ENCODE data around the gene RALGAPA2.

Gene RALGAPA2

GRCh38 chr20:20630551-20630950, 81.9 kb downstream of the RALGAPA2 start:
- H3K27ac ChIP-seq (ENCODE audit: low read depth, low read length) = no peak overlapping the region
- no peak overlapping the region for H3K9ac ChIP-seq (ENCODE audit: low read length)
- H3K4me1 ChIP-seq (ENCODE audit: control insufficient read depth, insufficient read depth, low read length) = no peaks in the 10 kb centered on the region
- peaks cover 33% of the 10 kb centered on the region for H3K36me3 ChIP-seq (ENCODE audit: control insufficient read depth, insufficient read depth, low read length)
- H3K4me3 ChIP-seq (ENCODE audit: low read depth, low read length) = no peak overlapping the region
- H3K9me3 ChIP-seq (ENCODE audit: control insufficient read depth, insufficient read depth, low read depth, low read length) = no peaks in the 10 kb centered on the region
- no peaks in the 10 kb centered on the region for H3K27me3 ChIP-seq (ENCODE audit: control insufficient read depth, insufficient read depth, low read length)

GRCh38 chr20:20629556-20630188, 82.8 kb downstream of the RALGAPA2 start:
- no peaks in the 10 kb centered on the region for H3K27me3 ChIP-seq (ENCODE audit: control insufficient read depth, insufficient read depth, low read length)
- no peak overlapping the region for H3K4me3 ChIP-seq (ENCODE audit: low read depth, low read length)
- peaks cover 25% of the 10 kb centered on the region for H3K36me3 ChIP-seq (ENCODE audit: control insufficient read depth, insufficient read depth, low read length)
- H3K9me3 ChIP-seq (ENCODE audit: control insufficient read depth, insufficient read depth, low read depth, low read length) = no peaks in the 10 kb centered on the region
- no peak overlapping the region for H3K9ac ChIP-seq (ENCODE audit: low read length)
- H3K4me1 ChIP-seq (ENCODE audit: control insufficient read depth, insufficient read depth, low read length) = no peaks in the 10 kb centered on the region
- H3K27ac ChIP-seq (ENCODE audit: low read depth, low read length) = no peak overlapping the region

- no peaks in the 10 kb centered on the region for H3K9me3 ChIP-seq (ENCODE audit: control insufficient read depth, insufficient read depth, low read depth, low read length)
- no peak overlapping the region for H3K9ac ChIP-seq (ENCODE audit: low read length)
- peaks cover 21% of the 10 kb centered on the region for H3K36me3 ChIP-seq (ENCODE audit: control insufficient read depth, insufficient read depth, low read length)
- no peaks in the 10 kb centered on the region for H3K4me1 ChIP-seq (ENCODE audit: control insufficient read depth, insufficient read depth, low read length)
- no peaks in the 10 kb centered on the region for H3K27me3 ChIP-seq (ENCODE audit: control insufficient read depth, insufficient read depth, low read length)
- no peak overlapping the region for H3K4me3 ChIP-seq (ENCODE audit: low read depth, low read length)
- no peak overlapping the region for H3K27ac ChIP-seq (ENCODE audit: low read depth, low read length)
Observed at GRCh38 chr20:20628314-20628713, 84.1 kb downstream of the RALGAPA2 start.

GRCh38 chr20:20627471-20627870, 85.0 kb downstream of the RALGAPA2 start:
- Histone ChIP-seq H3K9ac (ENCODE audit: low read length) (no peak overlapping the region), H3K9me3 (ENCODE audit: control insufficient read depth, insufficient read depth, low read depth, low read length) (no peaks in the 10 kb centered on the region), H3K27ac (ENCODE audit: low read depth, low read length) (no peak overlapping the region), H3K4me3 (ENCODE audit: low read depth, low read length) (no peak overlapping the region), H3K36me3 (ENCODE audit: control insufficient read depth, insufficient read depth, low read length) (peaks cover 21% of the 10 kb centered on the region), H3K27me3 (ENCODE audit: control insufficient read depth, insufficient read depth, low read length) (no peaks in the 10 kb centered on the region), H3K4me1 (ENCODE audit: control insufficient read depth, insufficient read depth, low read length) (no peaks in the 10 kb centered on the region)

- Histone ChIP-seq H3K27ac (ENCODE audit: low read depth, low read length) (no peak overlapping the region), H3K36me3 (ENCODE audit: control insufficient read depth, insufficient read depth, low read length) (peaks cover 21% of the 10 kb centered on the region), H3K4me1 (ENCODE audit: control insufficient read depth, insufficient read depth, low read length) (no peaks in the 10 kb centered on the region), H3K9me3 (ENCODE audit: control insufficient read depth, insufficient read depth, low read depth, low read length) (no peaks in the 10 kb centered on the region), H3K4me3 (ENCODE audit: low read depth, low read length) (no peak overlapping the region), H3K9ac (ENCODE audit: low read length) (no peak overlapping the region), H3K27me3 (ENCODE audit: control insufficient read depth, insufficient read depth, low read length) (no peaks in the 10 kb centered on the region)
Observed at GRCh38 chr20:20624914-20625313, 87.5 kb downstream of the RALGAPA2 start.

GRCh38 chr20:20621195-20621594, 91.2 kb downstream of the RALGAPA2 start:
- no peaks in the 10 kb centered on the region for H3K9me3 ChIP-seq (ENCODE audit: control insufficient read depth, insufficient read depth, low read depth, low read length)
- no peak overlapping the region for H3K4me3 ChIP-seq (ENCODE audit: low read depth, low read length)
- no peak overlapping the region for H3K9ac ChIP-seq (ENCODE audit: low read length)
- H3K27ac ChIP-seq (ENCODE audit: low read depth, low read length) = no peak overlapping the region
- H3K27me3 ChIP-seq (ENCODE audit: control insufficient read depth, insufficient read depth, low read length) = no peaks in the 10 kb centered on the region
- no peaks in the 10 kb centered on the region for H3K4me1 ChIP-seq (ENCODE audit: control insufficient read depth, insufficient read depth, low read length)
- H3K36me3 ChIP-seq (ENCODE audit: control insufficient read depth, insufficient read depth, low read length) = no peaks in the 10 kb centered on the region

GRCh38 chr20:20614391-20614790, 98.1 kb downstream of the RALGAPA2 start:
- no peak overlapping the region for H3K9ac ChIP-seq (ENCODE audit: low read length)
- peaks cover 8% of the 10 kb centered on the region; the same call in 1 of the 2 replicates for H3K36me3 ChIP-seq (ENCODE audit: control insufficient read depth, insufficient read depth, low read length)
- H3K27ac ChIP-seq (ENCODE audit: low read depth, low read length) = no peak overlapping the region
- H3K9me3 ChIP-seq (ENCODE audit: control insufficient read depth, insufficient read depth, low read depth, low read length) = no peaks in the 10 kb centered on the region
- no peak overlapping the region for H3K4me3 ChIP-seq (ENCODE audit: low read depth, low read length)
- H3K27me3 ChIP-seq (ENCODE audit: control insufficient read depth, insufficient read depth, low read length) = no peaks in the 10 kb centered on the region
- no peaks in the 10 kb centered on the region for H3K4me1 ChIP-seq (ENCODE audit: control insufficient read depth, insufficient read depth, low read length)

- Histone ChIP-seq H3K27ac (ENCODE audit: low read depth, low read length) (no peak overlapping the region), H3K9ac (ENCODE audit: low read length) (no peak overlapping the region), H3K9me3 (ENCODE audit: control insufficient read depth, insufficient read depth, low read depth, low read length) (no peaks in the 10 kb centered on the region), H3K4me1 (ENCODE audit: control insufficient read depth, insufficient read depth, low read length) (no peaks in the 10 kb centered on the region), H3K27me3 (ENCODE audit: control insufficient read depth, insufficient read depth, low read length) (no peaks in the 10 kb centered on the region), H3K36me3 (ENCODE audit: control insufficient read depth, insufficient read depth, low read length) (peaks cover 8% of the 10 kb centered on the region; the same call in 1 of the 2 replicates), H3K4me3 (ENCODE audit: low read depth, low read length) (no peak overlapping the region)
Observed at GRCh38 chr20:20612251-20612650, 100.2 kb downstream of the RALGAPA2 start.

- no peak overlapping the region for H3K27ac ChIP-seq (ENCODE audit: low read depth, low read length)
- peaks cover 8% of the 10 kb centered on the region; the same call in 1 of the 2 replicates for H3K36me3 ChIP-seq (ENCODE audit: control insufficient read depth, insufficient read depth, low read length)
- H3K4me3 ChIP-seq (ENCODE audit: low read depth, low read length) = no peak overlapping the region
- H3K9ac ChIP-seq (ENCODE audit: low read length) = no peak overlapping the region
- no peaks in the 10 kb centered on the region for H3K9me3 ChIP-seq (ENCODE audit: control insufficient read depth, insufficient read depth, low read depth, low read length)
- no peaks in the 10 kb centered on the region for H3K27me3 ChIP-seq (ENCODE audit: control insufficient read depth, insufficient read depth, low read length)
- H3K4me1 ChIP-seq (ENCODE audit: control insufficient read depth, insufficient read depth, low read length) = no peaks in the 10 kb centered on the region
Observed at GRCh38 chr20:20611167-20611566, 101.3 kb downstream of the RALGAPA2 start.

- H3K4me3 ChIP-seq (ENCODE audit: low read depth, low read length) = no peak overlapping the region
- no peak overlapping the region for H3K27ac ChIP-seq (ENCODE audit: low read depth, low read length)
- no peaks in the 10 kb centered on the region for H3K27me3 ChIP-seq (ENCODE audit: control insufficient read depth, insufficient read depth, low read length)
- H3K4me1 ChIP-seq (ENCODE audit: control insufficient read depth, insufficient read depth, low read length) = no peaks in the 10 kb centered on the region
- H3K36me3 ChIP-seq (ENCODE audit: control insufficient read depth, insufficient read depth, low read length) = 0 out of 2 replicates have a peak, but pooled peaks cover 4% of the 10 kb centered on the region
- H3K9ac ChIP-seq (ENCODE audit: low read length) = no peak overlapping the region
- no peaks in the 10 kb centered on the region for H3K9me3 ChIP-seq (ENCODE audit: control insufficient read depth, insufficient read depth, low read depth, low read length)
Observed at GRCh38 chr20:20609522-20609921, 102.9 kb downstream of the RALGAPA2 start.

GRCh38 chr20:20608641-20609040, 103.8 kb downstream of the RALGAPA2 start:
- Histone ChIP-seq H3K27me3 (ENCODE audit: control insufficient read depth, insufficient read depth, low read length) (no peaks in the 10 kb centered on the region), H3K9ac (ENCODE audit: low read length) (no peak overlapping the region), H3K9me3 (ENCODE audit: control insufficient read depth, insufficient read depth, low read depth, low read length) (no peaks in the 10 kb centered on the region), H3K4me1 (ENCODE audit: control insufficient read depth, insufficient read depth, low read length) (no peaks in the 10 kb centered on the region), H3K27ac (ENCODE audit: low read depth, low read length) (no peak overlapping the region), H3K4me3 (ENCODE audit: low read depth, low read length) (no peak overlapping the region), H3K36me3 (ENCODE audit: control insufficient read depth, insufficient read depth, low read length) (peaks cover 3% of the 10 kb centered on the region; the same call in 1 of the 2 replicates)
